Lung (tissue), 12 donors: Measurements from ENCODE around the gene ZFR. TPM values are rescaled to one million over a fixed set of nuclear protein-coding genes. Genes with fewer than 3 reads are reported as not detected.

Experiments used
- ATAC-seq: fragments of 200-7000 bp; cut with Tn5 transposase; one replicate; pipeline ENCODE4 v1.9.1; 2020; ENCODE audit warnings: moderate number of reproducible peaks; ENCODE audit not compliant: insufficient read depth, low FRiP score
- DNase-seq, 3 donors: peaks; one replicate each; pipeline ENCODE4 v3.0.0-alpha.2; 2013 to 2017
- H3K27ac ChIP-seq, 2 donors: one replicate each; pipeline ENCODE4 v1.5.1; 2013; ENCODE audit warnings: mild to moderate bottlenecking in 2 of 2, moderate library complexity in 2 of 2, control low read depth in 1 of 2, inconsistent platforms in 1 of 2, low read depth in 1 of 2, low read length in 1 of 2
- H3K27me3 ChIP-seq, 3 donors: one replicate each; pipeline ENCODE4 v1.5.1; 2013; ENCODE audit warnings: low read length in 2 of 3; ENCODE audit not compliant: control insufficient read depth in 3 of 3, insufficient read depth in 3 of 3
- H3K36me3 ChIP-seq, 4 donors: one replicate each; pipeline ENCODE4 v1.5.1; 2013; ENCODE audit warnings: low read length in 4 of 4, mild to moderate bottlenecking in 1 of 4, moderate library complexity in 1 of 4; ENCODE audit not compliant: control insufficient read depth in 4 of 4, insufficient read depth in 4 of 4
- H3K4me1 ChIP-seq, 5 donors: one replicate each; pipeline ENCODE4 v1.5.1; 2013; ENCODE audit warnings: low read length in 5 of 5, mild to moderate bottlenecking in 2 of 5, moderate library complexity in 1 of 5; ENCODE audit not compliant: control insufficient read depth in 5 of 5, insufficient read depth in 5 of 5
- H3K4me3 ChIP-seq: one replicate; pipeline ENCODE4 v1.5.1; 2013; ENCODE audit warnings: mild to moderate bottlenecking, control low read depth, moderate library complexity
- H3K9ac ChIP-seq, 2 donors: one replicate each; pipeline ENCODE4 v1.5.1; 2013; ENCODE audit warnings: low read length in 2 of 2, control low read depth in 1 of 2; ENCODE audit not compliant: insufficient read depth in 1 of 2
- H3K9me3 ChIP-seq, 4 donors: one replicate each; pipeline ENCODE4 v1.5.1; 2013; ENCODE audit warnings: low read length in 3 of 4, mild to moderate bottlenecking in 1 of 4, moderate library complexity in 1 of 4; ENCODE audit not compliant: control insufficient read depth in 4 of 4, insufficient read depth in 3 of 4
- CTCF ChIP-seq: IDR thresholded peaks from 2 replicates; pipeline ENCODE4 v1.5.1; 2012; ENCODE audit warnings: mild to moderate bottlenecking; ENCODE audit errors: control extremely low read depth, extremely low read depth
- WGBS, 2 donors: extraction: QIAGEN DNeasy Blood & Tissue Kit; methylation state at CpG; one replicate each; pipeline ENCODE4 v1.1.7; 2013; 5-methylcytosine and 5-hydroxymethylcytosine counted together
- polyA plus RNA-seq, 2 donors: library from polyadenylated mRNA; stranded (reverse); fragments of 200-250 nt; gene quantifications; one replicate each; pipeline ENCODE4 v1.2.1, GENCODE V29; 2013
- total RNA-seq, 2 donors: library from RNA; depleted of rRNA in 1 of 2; stranded (reverse); fragments of >200 nt in 1 of 2; gene quantifications; one replicate each; pipeline ENCODE4 v1.2.1, GENCODE V29; 2014 to 2021
- donor health status: control.
- donor health status: control.
- donor health status: Bipolar disorder and iron deficiency.
- donor health status: healthy.
- donor health status: DM: yes; HTN: yes; CAD: no.

ZFR gene
- total and polyA plus RNA-seq, 4 donors: 23.0 to 91.8 (median 37.9) TPM

GRCh38 chr5:32352685-32353084, 91.9 kb downstream of the ZFR start:
- Histone ChIP-seq H3K4me3 (no peak overlapping the region), H3K9me3 (no peaks in the 10 kb centered on the region), H3K4me1 (no peaks in the 10 kb centered on the region), H3K36me3 (peaks cover 2 to 15% (median 8%) of the 10 kb centered on the region in 4 donors), H3K27me3 (no peaks in the 10 kb centered on the region), H3K9ac (no peak overlapping the region), H3K27ac (no peak overlapping the region)
- ATAC-seq (no peak), DNase-seq (no peak)
- WGBS, 2 donors: 93 to 94% methylated on average over 8 of the region's 8 CpGs
- no peak for TF ChIP-seq CTCF

GRCh38 chr5:32346869-32347268, 97.7 kb downstream of the ZFR start:
- no peak overlapping the region for H3K4me3 ChIP-seq
- WGBS, 2 donors: 97 to 98% methylated on average over 2 of the region's 2 CpGs
- no peaks in the 10 kb centered on the region for H3K9me3 ChIP-seq
- no peaks in the 10 kb centered on the region for H3K36me3 ChIP-seq
- DNase-seq: no peak
- no peak for TF ChIP-seq CTCF
- no peaks in the 10 kb centered on the region for H3K4me1 ChIP-seq
- H3K27ac ChIP-seq: no peak overlapping the region
- ATAC-seq: no peak
- no peaks in the 10 kb centered on the region for H3K27me3 ChIP-seq
- H3K9ac ChIP-seq: no peak overlapping the region

GRCh38 chr5:32343058-32343672, 101.4 kb downstream of the ZFR start:
- Histone ChIP-seq H3K36me3 (no peaks in the 10 kb centered on the region), H3K4me1 (no peaks in the 10 kb centered on the region), H3K4me3 (no peak overlapping the region), H3K27ac (no peak overlapping the region), H3K27me3 (no peaks in the 10 kb centered on the region), H3K9me3 (peaks cover 0 to 14% (median 6%) of the 10 kb centered on the region in 4 donors), H3K9ac (no peak overlapping the region)
- TF ChIP-seq CTCF: no peak
- ATAC-seq (no peak), DNase-seq (no peak)
- WGBS, 2 donors: 92 to 100% methylated on average over 2 of the region's 2 CpGs

- DNase-seq (no peak), ATAC-seq (no peak)
- no peaks in the 10 kb centered on the region for H3K36me3 ChIP-seq
- H3K9me3 ChIP-seq: peaks cover 0 to 14% (median 6%) of the 10 kb centered on the region in 4 donors
- no peaks in the 10 kb centered on the region for H3K27me3 ChIP-seq
- 67 to 80% methylated on average over 4 of the region's 4 CpGs for WGBS, 2 donors
- H3K27ac ChIP-seq: no peak overlapping the region
- no peak for TF ChIP-seq CTCF
- no peaks in the 10 kb centered on the region for H3K4me1 ChIP-seq
- no peak overlapping the region for H3K4me3 ChIP-seq
- no peak overlapping the region for H3K9ac ChIP-seq
Measured at GRCh38 chr5:32342656-32343055, 101.9 kb downstream of the ZFR start.
